ENCODE results near the gene CRKL. TPM values are rescaled to one million over a fixed set of nuclear protein-coding genes. Genes with fewer than 3 reads are reported as not detected.

Gene CRKL
- total and polyA plus RNA-seq, 2 of the 4 experiments (the other 2 are of a cell fraction): 20.6 to 35.5 TPM

GRCh38 chr22:20968281-20968977 is 51.2 kb downstream of the CRKL start:
- Histone ChIP-seq H3K9me1 (ENCODE audit: insufficient read depth, low read length) (no peaks in the 10 kb centered on the region), H3K23ac (ENCODE audit: low read depth, low read length) (no peak overlapping the region), H4K8ac (ENCODE audit: low read depth in 2 of 2, low read length in 2 of 2) (no peak overlapping the region), H3K4ac (ENCODE audit: low read depth, low read length) (no peak overlapping the region), H2BK15ac (ENCODE audit: low read depth, low read length) (no peak overlapping the region), H4K91ac (ENCODE audit: insufficient read depth, low read depth, low read length) (no peak overlapping the region), H3K4me2 (ENCODE audit: low read depth, low read length) (no peak overlapping the region), H3K18ac (ENCODE audit: low read depth, low read length) (no peak overlapping the region), H3K9me3 (ENCODE audit: control insufficient read depth, insufficient read depth, low read length) (no peaks in the 10 kb centered on the region), H3K36me3 (ENCODE audit: control insufficient read depth, insufficient read depth, low read length) (no peaks in the 10 kb centered on the region), H2BK120ac (ENCODE audit: low read depth, low read length) (no peak overlapping the region), H3K14ac (replicated peaks; ENCODE audit: low read depth, low read length) (no peak overlapping the region), H3K4me3 (ENCODE audit: insufficient read depth, low read depth, low read length) (no peak overlapping the region), H2AK9ac (replicated peaks; ENCODE audit: low read depth, low read length, poor library complexity) (no peak overlapping the region), H4K5ac (ENCODE audit: low read depth, low read length) (no peak overlapping the region), H4K20me1 (ENCODE audit: insufficient read depth, low read length) (no peaks in the 10 kb centered on the region), H2AFZ (replicated peaks; ENCODE audit: low read length, poor library complexity) (peak overlapping the region; percentile 27), H3K9ac (ENCODE audit: low read depth, low read length) (no peak overlapping the region), H2AK5ac (ENCODE audit: low read depth, low read length) (no peak overlapping the region), H2BK20ac (ENCODE audit: low read depth, low read length) (no peak overlapping the region), H3K79me1 (ENCODE audit: low read depth in 1 of 2, low read length in 2 of 2) (no peaks in the 10 kb centered on the region), H3K27me3 (ENCODE audit: control insufficient read depth, insufficient read depth, low read length) (peaks cover 37% of the 10 kb centered on the region), H2BK5ac (ENCODE audit: low read depth, low read length, poor library complexity, severe bottlenecking) (no peak overlapping the region), H3K27ac (ENCODE audit: insufficient read depth, low read length) (no peak overlapping the region), H3K56ac (ENCODE audit: extremely low read depth, insufficient read depth, low read length) (no peak overlapping the region), H3K4me1 (ENCODE audit: control insufficient read depth, insufficient read depth, low read length) (no peaks in the 10 kb centered on the region)
- DNase-seq: no peak
- no TSS peak for BruUV-seq (replicated peaks)
- ChIA-PET POLR2A (ENCODE audit: unreplicated experiment) (no interaction called here), CTCF (no interaction called here)
- intact Hi-C loops (cut with micrococcal nuclease): no loop called here
- TF ChIP-seq CHD1 (IDR thresholded peaks at IDR 0.05; ENCODE audit: low read depth, low read length) (no peak), RFX5 (IDR thresholded peaks at IDR 0.05; ENCODE audit: low read depth, low read length) (no peak), MXI1 (IDR thresholded peaks at IDR 0.05; ENCODE audit: borderline replicate concordance, low read depth, low read length) (no peak), CEBPB (IDR thresholded peaks at IDR 0.05; ENCODE audit: low read depth, low read length) (no peak), CTCF (conservative IDR thresholded peaks at IDR 0.05; ENCODE audit: low read depth, low read length) (no peak), NFE2L2 (IDR thresholded peaks at IDR 0.05; ENCODE audit: low read depth, low read length) (no peak)
- WGBS, 2 experiments (ENCODE audit: extremely low coverage in 2 of 2, insufficient read length in 1 of 2): 100% methylated on average over 1 of the region's 7 CpGs; no CpG with 5 or more reads in 1 of the 2 experiments
- dilution Hi-C loops (cut with HindIII; ENCODE audit: low sequenced_read_pairs, unreplicated experiment): no loop called here
- no peak for ATAC-seq (ENCODE audit: low read depth)
- in situ Hi-C loops (cut with MboI; ENCODE audit: low sequenced_read_pairs): no loop called here

Data from IMR-90 (cell line).